HG03439 (cell line): ENCODE results near the gene KRTAP19-7.

Experiments
- ATAC-seq: cut with Tn5 transposase; IDR thresholded peaks from one replicate; pipeline ENCODE4 v1.9.1; 2021; ENCODE audit warnings: mild to moderate bottlenecking, moderate library complexity; ENCODE audit not compliant: unreplicated experiment

Gene KRTAP19-7

DNA sequence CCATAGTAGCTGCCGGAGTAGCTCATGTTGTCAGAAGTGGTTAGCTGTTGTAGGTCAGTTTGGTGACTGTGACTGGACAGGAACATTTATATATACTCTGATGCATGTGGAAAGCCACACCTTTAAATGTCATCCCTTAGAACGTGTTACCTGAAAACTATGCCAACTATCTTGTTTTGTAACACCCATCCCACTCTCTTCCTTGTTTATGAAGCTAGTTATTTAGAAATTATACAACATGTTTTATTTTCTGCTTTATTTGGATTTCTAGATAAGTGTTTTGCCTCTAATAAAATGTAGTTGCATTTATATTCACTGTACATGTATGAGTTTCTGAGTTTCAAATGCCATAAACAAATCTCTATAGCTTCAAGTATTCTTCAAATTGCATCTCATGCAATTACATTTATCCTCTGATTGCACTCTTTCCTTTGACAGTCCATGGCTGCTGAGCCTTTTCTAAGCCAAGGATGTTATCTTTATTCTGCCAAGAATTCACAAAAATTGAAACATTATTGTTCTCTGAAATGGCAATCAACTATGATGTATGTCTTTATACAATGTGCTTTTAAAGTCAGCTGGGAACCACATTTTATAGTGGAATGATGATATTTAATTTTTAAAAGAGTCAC is at the start of gene KRTAP19-7:
Gene KRTAP19-7, minus strand, starts transcription at position 51 of the 632 bp plus-strand sequence. Its CDS starts 25 bp downstream, at position 26.
- ATAC-seq = no peak

DNA sequence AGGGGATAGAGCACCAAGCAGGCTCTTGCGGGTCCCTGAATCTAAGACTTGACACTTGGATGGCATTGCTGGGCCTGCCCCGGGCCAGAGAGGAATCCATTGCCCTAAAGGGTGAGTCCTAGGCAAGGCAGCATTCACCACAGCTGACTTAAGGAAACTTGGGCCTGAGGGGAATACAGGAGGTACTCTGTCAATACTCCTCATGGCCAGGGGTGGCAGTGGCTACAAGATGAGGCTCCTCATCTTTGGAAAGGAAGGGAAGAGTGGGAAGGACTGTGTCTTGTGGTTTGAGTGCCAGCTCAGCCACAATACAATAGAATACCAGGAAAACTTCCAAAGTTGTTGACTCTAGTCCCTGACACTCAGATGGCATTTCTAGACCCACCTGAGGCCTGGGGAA is 44.9 kb upstream of the KRTAP19-7 start:
- ATAC-seq = no peak

DNA sequence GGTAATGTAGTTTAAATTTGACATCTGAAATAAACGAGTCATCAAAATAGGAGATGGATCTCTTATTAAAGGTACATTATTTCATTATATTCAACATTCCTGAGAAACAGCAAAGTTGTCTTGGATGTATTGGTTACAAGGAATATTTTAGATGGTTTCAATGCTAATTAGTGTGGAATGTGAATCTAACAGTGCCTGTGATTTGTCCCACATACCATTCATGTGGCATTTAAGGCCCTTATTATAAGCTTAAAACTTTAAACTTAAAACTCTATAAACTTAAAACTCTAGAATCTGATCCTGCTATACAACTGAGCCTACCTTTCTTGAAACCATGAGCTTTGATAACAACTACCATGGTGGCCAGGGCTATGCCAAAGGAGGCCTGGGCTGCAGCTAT is 39.7 kb upstream of the KRTAP19-7 start, which contains the start of gene KRTAP22-1:
Gene KRTAP22-1, plus strand, starts transcription at position 301 of the 400 bp plus-strand sequence.
- no peak for ATAC-seq

- no peak for ATAC-seq
These were observed 37.7 kb upstream of the KRTAP19-7 start, which contains the start of gene KRTAP6-2 for GRCh38 chr21:30598802-30599201. TSS of gene KRTAP6-2 (minus strand) at chr21:30598902. CDS start at chr21:30598874, 28 bp downstream.

DNA sequence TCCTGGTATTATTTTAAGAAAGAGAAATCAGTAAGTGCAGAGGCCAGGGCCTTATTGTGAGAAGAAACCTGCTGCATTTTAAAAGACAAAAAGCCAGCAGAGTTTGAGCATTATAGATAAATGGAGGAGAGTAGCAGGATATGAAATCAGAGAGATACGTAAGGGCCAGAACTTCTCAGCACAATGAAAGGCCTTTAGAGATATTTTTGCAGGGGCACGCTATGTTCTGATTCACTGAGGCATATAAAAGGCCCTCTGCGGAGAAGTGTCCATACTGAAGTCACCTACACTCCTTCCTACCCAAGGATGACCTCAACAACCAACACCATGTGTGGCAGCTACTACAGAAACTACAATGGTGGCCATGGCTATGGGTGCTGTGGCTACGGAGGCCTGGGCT is 31.0 kb upstream of the KRTAP19-7 start, which contains the start of gene KRTAP6-3:
Gene KRTAP6-3, plus strand, starts transcription at position 301 of the 400 bp plus-strand sequence. Its CDS starts 6 bp downstream, at position 307.
- no peak for ATAC-seq

- ATAC-seq = no peak
These were observed 29.2 kb upstream of the KRTAP19-7 start, which contains the start of gene KRTAP22-2 for GRCh38 chr21:30590297-30590696. TSS of gene KRTAP22-2 (minus strand) at chr21:30590397.

DNA sequence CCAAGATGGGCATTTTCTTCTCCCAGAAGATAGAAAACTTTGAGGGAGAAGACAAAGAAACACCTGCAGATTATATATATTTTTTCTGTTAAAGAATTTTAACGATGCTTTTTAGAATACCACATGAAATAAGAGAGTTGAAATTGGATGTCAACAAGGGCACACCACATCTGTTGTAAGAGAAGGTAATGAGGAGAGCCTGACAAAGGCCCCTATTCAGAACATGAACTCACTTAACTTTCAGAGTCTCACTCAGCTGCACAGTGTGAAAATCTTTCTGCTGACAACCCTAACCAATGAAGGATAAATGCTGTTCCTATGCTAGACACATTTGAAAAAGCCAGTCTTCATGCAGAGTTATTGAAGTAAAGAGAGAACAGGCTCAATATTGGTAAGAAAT is 21.8 kb upstream of the KRTAP19-7 start:
- no peak for ATAC-seq

DNA sequence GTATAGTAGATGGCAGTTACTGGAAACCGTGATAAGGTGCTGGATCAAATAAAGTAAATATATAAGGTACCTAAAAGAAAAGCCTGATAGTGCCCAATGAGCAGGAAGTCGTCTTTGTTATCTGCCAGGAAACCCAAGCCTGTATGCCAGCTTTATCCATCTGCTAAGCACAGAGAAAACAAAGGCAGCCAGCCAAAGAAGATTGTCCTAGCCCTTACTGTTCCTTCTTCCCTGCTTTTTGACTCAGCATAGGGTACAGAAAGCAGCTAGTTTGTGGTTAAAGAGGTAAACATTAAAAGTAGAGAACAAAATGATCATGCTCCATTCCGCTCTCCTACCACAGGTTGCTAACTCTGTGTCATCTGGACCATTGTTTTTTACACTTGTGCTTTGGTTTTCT is 19.0 kb upstream of the KRTAP19-7 start:
- no peak for ATAC-seq

- ATAC-seq = no peak
These were observed 18.2 kb upstream of the KRTAP19-7 start for GRCh38 chr21:30579346-30579745.

GRCh38 chr21:30577766-30578165 is 16.7 kb upstream of the KRTAP19-7 start:
- no peak for ATAC-seq

- no peak for ATAC-seq
These were observed 6.5 kb upstream of the KRTAP19-7 start for GRCh38 chr21:30567617-30568016.

DNA sequence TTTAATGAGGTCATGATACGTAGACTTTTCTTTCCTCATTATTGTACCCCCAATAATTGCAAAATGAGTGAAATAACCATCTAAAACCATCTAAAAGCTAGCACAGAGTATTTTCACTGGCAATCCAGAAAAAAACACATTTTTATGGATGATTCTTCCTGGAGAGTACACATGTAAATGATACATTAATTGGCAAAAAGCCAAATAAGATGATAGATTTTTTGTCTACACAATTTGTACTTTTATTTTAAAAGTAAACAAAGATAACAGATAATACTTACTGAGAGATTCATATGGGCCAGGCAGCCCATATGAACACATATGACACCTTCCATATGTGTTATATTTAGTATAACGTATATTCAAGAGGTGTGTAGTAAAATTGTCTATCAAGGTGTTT is 2.5 kb upstream of the KRTAP19-7 start:
- ATAC-seq = no peak

GRCh38 chr21:30563072-30563471 is 2.0 kb upstream of the KRTAP19-7 start:
- ATAC-seq = no peak

- ATAC-seq = no peak
These were observed 843 bp upstream of the KRTAP19-7 start for GRCh38 chr21:30561957-30562356.

DNA sequence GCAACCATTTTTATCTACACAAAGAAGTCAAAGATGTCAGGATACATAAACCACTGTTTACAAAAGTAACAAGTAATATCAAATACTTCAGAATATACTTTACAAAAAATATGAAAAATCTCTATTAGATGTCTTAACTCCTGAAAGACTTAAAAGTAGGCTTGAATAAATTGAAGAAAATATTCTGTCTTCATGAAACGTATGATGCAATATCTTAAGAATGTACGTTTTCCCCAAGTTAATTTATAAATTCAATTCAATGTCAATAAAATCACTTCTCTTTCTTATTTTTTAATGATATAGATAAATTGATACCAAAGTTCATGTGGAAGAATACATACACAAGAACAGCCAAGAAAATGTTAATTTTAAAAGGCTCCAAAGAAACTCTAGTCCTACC is 6.0 kb downstream of the KRTAP19-7 start:
- ATAC-seq = no peak

DNA sequence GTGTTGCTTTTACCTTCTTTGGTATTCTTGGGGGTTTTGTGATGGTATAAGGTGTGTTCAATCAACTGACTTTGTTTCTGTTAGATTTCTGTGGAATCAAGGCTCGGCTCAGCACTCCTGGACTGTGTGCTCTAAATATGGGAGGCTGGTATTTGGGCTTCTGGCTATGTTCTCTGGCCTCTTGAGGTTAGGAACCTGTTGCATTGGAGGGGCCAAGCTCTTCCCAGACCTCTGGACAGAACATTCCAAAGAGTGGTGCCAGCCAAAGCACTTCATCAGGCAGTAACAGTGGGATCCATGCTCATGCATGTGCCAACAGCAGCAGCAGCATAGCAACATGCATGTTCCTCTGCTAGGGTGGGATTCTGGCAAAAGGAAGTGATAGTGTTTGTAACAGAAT is 8.3 kb downstream of the KRTAP19-7 start:
- no peak for ATAC-seq

DNA sequence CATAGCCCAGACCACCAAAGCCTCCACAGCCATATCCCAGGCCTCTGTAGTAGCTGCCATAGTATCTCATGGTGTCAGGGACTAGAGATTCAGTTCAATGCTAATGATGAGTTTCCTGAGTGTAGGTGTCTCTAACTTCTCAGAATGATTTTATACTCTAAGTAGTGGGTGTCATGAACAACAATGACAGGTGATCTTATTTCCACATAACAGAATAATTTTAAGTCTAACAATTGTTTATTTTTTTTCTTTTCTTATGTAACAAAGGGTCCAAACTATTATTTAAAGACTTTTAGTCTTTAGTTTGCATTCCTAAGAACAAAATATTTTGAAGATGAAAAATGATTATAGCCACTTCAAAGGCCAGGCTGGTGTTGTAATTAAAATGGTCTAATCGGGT is 19.4 kb downstream of the KRTAP19-7 start, which contains the start of gene KRTAP19-6:
Gene KRTAP19-6, minus strand, starts transcription at position 101 of the 400 bp plus-strand sequence. Its CDS starts 31 bp downstream, at position 70.
- ATAC-seq = no peak

DNA sequence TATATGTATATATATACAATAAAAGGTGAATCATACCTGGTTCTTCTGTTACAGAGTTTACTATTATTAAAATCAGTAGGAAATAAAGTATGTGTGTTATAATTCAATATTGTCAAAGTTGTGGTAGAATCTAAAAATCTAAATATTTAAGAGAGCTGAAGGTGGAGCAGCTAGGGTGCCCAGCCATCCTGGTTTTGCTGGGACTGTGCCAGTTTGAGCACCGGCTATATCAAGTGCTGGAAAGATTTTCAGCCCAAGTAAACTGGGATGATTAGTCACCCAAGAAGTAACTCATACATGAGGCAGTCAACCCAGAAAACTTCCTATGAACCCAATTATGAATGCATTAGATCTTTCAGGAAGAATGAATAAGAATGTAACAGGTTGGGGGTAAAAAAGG is 42.2 kb downstream of the KRTAP19-7 start:
- ATAC-seq = no peak

- ATAC-seq = no peak
These were observed 45.4 kb downstream of the KRTAP19-7 start for GRCh38 chr21:30515681-30516080.
